OCI-LY7 (cell line): ENCODE measurements around the gene SCN2A. TPM values are rescaled to one million over a fixed set of nuclear protein-coding genes. Genes with fewer than 3 reads are reported as not detected.

ENCODE experiments used
- BruUV-seq: library from RNA; stranded (reverse); fragments of 400-500 nt; replicated peaks from 2 replicates; lab custom pipeline; 2021; lab: Mats Ljungman, UMichigan
- CTCF ChIA-PET: fragments of 300-600 bp; sonication (Branson Sonifier 250); formaldehyde crosslinking; loops from one replicate; lab custom pipeline; 2022; ENCODE audit warnings: antibody characterized with exemption; ENCODE audit not compliant: unreplicated experiment; lab: Charles Lee
- POLR2A ChIA-PET: fragments of 300-600 bp; sonication (Branson Sonifier 250); formaldehyde crosslinking; loops from one replicate; lab custom pipeline; 2022; ENCODE audit warnings: antibody characterized with exemption; lab: Charles Lee
- DNase-seq: peaks from one replicate; pipeline ENCODE4 v3.0.0-alpha.2; 2015; ENCODE audit warnings: low spot score
- H2AFZ ChIP-seq: fragments of 200-600 bp; sonication (generic), shearing (Covaris generic); 2 replicates; pipeline ENCODE4 v1.6.1; 2014; ENCODE audit warnings: mild to moderate bottlenecking, antibody characterized with exemption, low read length, moderate library complexity
- H3K27ac ChIP-seq: fragments of 200-600 bp; sonication (generic); 2 replicates; pipeline ENCODE4 v1.5.1; 2014; ENCODE audit warnings: mixed run types, low read depth, mild to moderate bottlenecking, moderate library complexity, low read length, inconsistent platforms; ENCODE audit not compliant: poor library complexity, severe bottlenecking
- H3K36me3 ChIP-seq: fragments of 200-600 bp; sonication (generic); 2 replicates; pipeline ENCODE4 v1.6.1; 2014; ENCODE audit warnings: mild to moderate bottlenecking, antibody characterized with exemption, low read length, moderate library complexity, mixed read lengths; ENCODE audit not compliant: insufficient read depth
- H3K4me1 ChIP-seq: fragments of 200-600 bp; sonication (generic); 2 replicates; pipeline ENCODE4 v1.5.1; 2014; ENCODE audit warnings: mild to moderate bottlenecking, low read length; ENCODE audit not compliant: insufficient read depth, poor library complexity, severe bottlenecking
- H3K4me2 ChIP-seq: fragments of 200-600 bp; sonication (generic); 2 replicates; pipeline ENCODE4 v1.6.1; 2014; ENCODE audit warnings: mild to moderate bottlenecking, low read length
- H3K4me3 ChIP-seq: fragments of 200-600 bp; sonication (generic); 2 replicates; pipeline ENCODE4 v1.5.1; 2014; ENCODE audit warnings: mild to moderate bottlenecking, low read depth, low read length; ENCODE audit not compliant: poor library complexity, severe bottlenecking
- H3K79me2 ChIP-seq: fragments of 200-600 bp; sonication (generic); 2 replicates; pipeline ENCODE4 v1.6.1; 2016; ENCODE audit warnings: low read depth, mild to moderate bottlenecking, low read length, moderate library complexity, mixed read lengths; ENCODE audit not compliant: insufficient read depth
- H3K9me2 ChIP-seq: fragments of 200-600 bp; sonication (generic); 2 replicates; pipeline ENCODE4 v1.6.1; 2016; ENCODE audit warnings: mild to moderate bottlenecking, low read length, mixed read lengths; ENCODE audit not compliant: insufficient read depth
- H3K9me3 ChIP-seq: fragments of 200-600 bp; sonication (generic); 2 replicates; pipeline ENCODE4 v1.6.1; 2014; ENCODE audit warnings: mild to moderate bottlenecking, mixed run types, low read length, mixed read lengths
- H4K20me1 ChIP-seq: fragments of 200-600 bp; sonication (generic); 2 replicates; pipeline ENCODE4 v1.6.1; 2014; ENCODE audit warnings: mild to moderate bottlenecking, antibody characterized with exemption, low read length, moderate library complexity, mixed read lengths; ENCODE audit not compliant: insufficient read depth
- CTCF ChIP-seq: fragments of 200-600 bp; sonication (generic); conservative IDR thresholded peaks from 2 replicates; pipeline ENCODE4 v1.5.1; 2014; ENCODE audit warnings: mild to moderate bottlenecking, antibody characterized with exemption, low read length, moderate library complexity, mixed read lengths
- EZH2phosphoT487 ChIP-seq: fragments of 200-600 bp; sonication (generic); IDR thresholded peaks from 2 replicates; pipeline ENCODE4 v1.6.1; 2018; ENCODE audit warnings: low read depth, borderline replicate concordance, mild to moderate bottlenecking, mixed run types, antibody characterized with exemption, low read length, moderate library complexity, mixed read lengths
- intact Hi-C: fragments of 100-400 bp; cut with micrococcal nuclease; formaldehyde crosslinking; loops from one replicate; pipeline ENCODE4 v1.10.0; 2022; ENCODE audit not compliant: unreplicated experiment
- total RNA-seq, 2 experiments: library from RNA; depleted of rRNA in 1 of 2; stranded (reverse); fragments of >200 nt in 1 of 2; shearing (Covaris generic) in 1 of 2; gene quantifications; 2 replicates each; pipeline ENCODE4 v1.2.3, GENCODE V29; 2014 to 2022

SCN2A gene
- total RNA-seq, 2 experiments from 2014 or later, result not detected

GRCh38 chr2:165434865-165435496 is 195.8 kb downstream of the SCN2A start:
- Histone ChIP-seq H2AFZ (no peak overlapping the region), H3K4me1 (no peaks in the 10 kb centered on the region), H3K27ac (no peak overlapping the region), H3K4me3 (no peak overlapping the region), H3K9me3 (no peaks in the 10 kb centered on the region), H3K36me3 (no peaks in the 10 kb centered on the region), H3K79me2 (no peaks in the 10 kb centered on the region), H3K4me2 (no peak overlapping the region), H4K20me1 (no peaks in the 10 kb centered on the region), H3K9me2 (no peaks in the 10 kb centered on the region)
- intact Hi-C loops, result no loop called here
- no peak for DNase-seq
- CTCF ChIA-PET, result no interaction called here
- TF ChIP-seq EZH2phosphoT487 (no peak), CTCF (no peak)
- no TSS peak for BruUV-seq
- POLR2A ChIA-PET, result interaction anchor here (0.7 to 1.1 kb wide), 3 partner anchors 10 to 30 kb away, joined by 3 read pairs; no protein-coding TSS in a partner anchor

GRCh38 chr2:165435611-165436010 is 196.4 kb downstream of the SCN2A start:
- Histone ChIP-seq H3K9me2 (no peaks in the 10 kb centered on the region), H3K79me2 (no peaks in the 10 kb centered on the region), H3K27ac (no peak overlapping the region), H4K20me1 (no peaks in the 10 kb centered on the region), H3K36me3 (no peaks in the 10 kb centered on the region), H3K4me3 (no peak overlapping the region), H3K9me3 (no peaks in the 10 kb centered on the region), H3K4me1 (no peaks in the 10 kb centered on the region), H2AFZ (no peak overlapping the region), H3K4me2 (no peak overlapping the region)
- TF ChIP-seq EZH2phosphoT487, result no peak
- no peak for TF ChIP-seq CTCF
- ChIA-PET POLR2A (interaction anchor here (0.5 to 1.4 kb wide), 5 partner anchors 9 to 374 kb away, joined by 3 read pairs; no protein-coding TSS in a partner anchor), CTCF (no interaction called here)
- no TSS peak for BruUV-seq
- intact Hi-C loops, result no loop called here
- DNase-seq, result no peak

GRCh38 chr2:165436559-165436958 is 197.3 kb downstream of the SCN2A start:
- no peak overlapping the region for H3K4me3 ChIP-seq
- BruUV-seq, result no TSS peak
- no peaks in the 10 kb centered on the region for H3K4me1 ChIP-seq
- no peaks in the 10 kb centered on the region for H3K79me2 ChIP-seq
- no peak overlapping the region for H3K27ac ChIP-seq
- CTCF ChIA-PET, result no interaction called here
- no peaks in the 10 kb centered on the region for H3K36me3 ChIP-seq
- no peak for TF ChIP-seq EZH2phosphoT487
- TF ChIP-seq CTCF, result no peak
- H2AFZ ChIP-seq, result no peak overlapping the region
- no peaks in the 10 kb centered on the region for H3K9me2 ChIP-seq
- H4K20me1 ChIP-seq, result no peaks in the 10 kb centered on the region
- DNase-seq, result no peak
- intact Hi-C loops, result no loop called here
- POLR2A ChIA-PET, result interaction anchor here (0.6 to 1.5 kb wide), 6 partner anchors 11 to 316 kb away, joined by 3 to 6 read pairs (median 4); no protein-coding TSS in a partner anchor
- H3K9me3 ChIP-seq, result no peaks in the 10 kb centered on the region
- H3K4me2 ChIP-seq, result no peak overlapping the region
